Fibroblast of peridontal ligament (primary cell): ENCODE results near the gene AFF4.

Experiments used
- DNase-seq: peaks from one replicate; pipeline ENCODE4 v3.0.0-alpha.2; 2010; ENCODE audit errors: extremely low read depth

Gene AFF4

GRCh38 chr5:132854301-132854700, 109.1 kb downstream of the AFF4 start:
- DNase-seq, result no peak

GRCh38 chr5:132853790-132854189, 109.6 kb downstream of the AFF4 start:
- no peak for DNase-seq

GRCh38 chr5:132853323-132853722, 110.1 kb downstream of the AFF4 start:
- no peak for DNase-seq

GRCh38 chr5:132850066-132850465, 113.4 kb downstream of the AFF4 start:
- peak; percentile 54 for DNase-seq

- DNase-seq, result no peak
These were observed 114.1 kb downstream of the AFF4 start for GRCh38 chr5:132849347-132849746.

- no peak for DNase-seq
These were observed 115.2 kb downstream of the AFF4 start for GRCh38 chr5:132848270-132848669.

GRCh38 chr5:132841305-132841704, 122.1 kb downstream of the AFF4 start:
- DNase-seq, result peak; percentile 72

GRCh38 chr5:132840896-132841295, 122.5 kb downstream of the AFF4 start:
- no peak for DNase-seq

GRCh38 chr5:132840313-132840712, 123.1 kb downstream of the AFF4 start:
- DNase-seq, result no peak

GRCh38 chr5:132839426-132840301, 123.8 kb downstream of the AFF4 start:
- DNase-seq, result peak; percentile 84

GRCh38 chr5:132838516-132839282, 124.7 kb downstream of the AFF4 start:
- no peak for DNase-seq

- DNase-seq, result no peak
These were observed 125.6 kb downstream of the AFF4 start for GRCh38 chr5:132837868-132838267.

- DNase-seq, result no peak
These were observed 126.6 kb downstream of the AFF4 start for GRCh38 chr5:132836852-132837251.

GRCh38 chr5:132834057-132834456, 129.4 kb downstream of the AFF4 start:
- DNase-seq, result no peak

GRCh38 chr5:132832612-132833011, 130.8 kb downstream of the AFF4 start:
- no peak for DNase-seq

GRCh38 chr5:132831095-132831860, 132.2 kb downstream of the AFF4 start:
- DNase-seq, result no peak

- DNase-seq, result no peak
These were observed 132.9 kb downstream of the AFF4 start, which contains the start of gene SHROOM1 for GRCh38 chr5:132830436-132831094. SHROOM1 (minus strand) TSS chr5:132830647; CDS start chr5:132826140, 4,507 bp downstream.

- peak; percentile 49 for DNase-seq
These were observed 133.5 kb downstream of the AFF4 start for GRCh38 chr5:132829742-132830435.

- DNase-seq, result no peak
These were observed 134.5 kb downstream of the AFF4 start for GRCh38 chr5:132828846-132829494.

GRCh38 chr5:132827943-132828673, 135.3 kb downstream of the AFF4 start:
- no peak for DNase-seq
